ENCODE results near the gene OTOGL.

OTOGL gene

GRCh38 chr12:80176706-80177105, 77.4 kb downstream of the OTOGL start:
- in situ Hi-C loops (cut with HindIII; ENCODE audit: low sequenced_read_pairs): loop anchor here (5.0 kb wide), 1 partner anchor 74 kb away; no protein-coding TSS in a partner anchor

GRCh38 chr12:80178846-80179245, 79.5 kb downstream of the OTOGL start:
- in situ Hi-C loops (cut with HindIII; ENCODE audit: low sequenced_read_pairs): loop anchor here (5.0 kb wide), 1 partner anchor 77 kb away; no protein-coding TSS in a partner anchor

DNA sequence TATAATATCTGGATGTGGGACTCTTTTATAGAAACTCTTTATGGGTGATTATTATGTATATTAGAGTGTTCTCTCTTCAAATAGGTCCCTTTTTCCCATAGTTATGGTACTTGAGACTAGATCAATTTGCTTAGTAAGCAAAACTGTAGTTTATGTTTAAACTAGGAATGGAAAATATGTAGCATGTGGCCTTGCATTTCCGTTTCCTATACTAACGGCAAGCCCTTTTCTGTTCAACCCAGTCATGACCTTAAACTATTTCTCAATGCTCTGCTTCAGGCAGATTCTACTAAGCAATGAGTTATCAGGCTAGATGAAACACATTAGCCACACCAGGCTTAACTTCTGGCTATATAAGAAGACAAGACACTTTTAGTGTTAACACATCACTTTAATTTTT, 84.6 kb downstream of the OTOGL start:
- in situ Hi-C loops (cut with HindIII; ENCODE audit: low sequenced_read_pairs): no loop called here

- in situ Hi-C loops (cut with HindIII; ENCODE audit: low sequenced_read_pairs): no loop called here
These were observed 85.6 kb downstream of the OTOGL start for GRCh38 chr12:80184926-80185325.

GRCh38 chr12:80186727-80187217, 87.4 kb downstream of the OTOGL start:
- in situ Hi-C loops (cut with HindIII; ENCODE audit: low sequenced_read_pairs): no loop called here

DNA sequence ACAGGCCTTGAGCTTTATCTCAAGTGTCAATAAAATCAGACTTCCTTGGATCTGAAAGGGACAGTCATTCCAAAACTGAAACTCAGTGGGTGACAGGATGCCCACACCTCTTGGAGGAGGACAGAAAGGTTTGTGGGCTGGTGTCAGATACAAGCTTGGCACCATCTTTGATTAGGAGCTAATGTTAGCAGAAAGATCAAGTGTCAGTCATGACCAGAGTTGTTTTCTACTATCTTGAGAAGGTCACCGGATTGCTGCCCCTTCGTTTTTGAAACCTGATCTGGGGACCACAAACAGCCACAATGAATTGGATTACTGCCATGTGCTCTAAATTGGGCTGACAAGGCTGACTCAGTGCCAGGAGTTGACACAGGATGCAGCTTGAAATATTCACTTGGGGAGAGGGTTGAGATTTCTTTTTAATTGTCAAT, 88.3 kb downstream of the OTOGL start:
- in situ Hi-C loops (cut with HindIII; ENCODE audit: low sequenced_read_pairs): no loop called here

DNA sequence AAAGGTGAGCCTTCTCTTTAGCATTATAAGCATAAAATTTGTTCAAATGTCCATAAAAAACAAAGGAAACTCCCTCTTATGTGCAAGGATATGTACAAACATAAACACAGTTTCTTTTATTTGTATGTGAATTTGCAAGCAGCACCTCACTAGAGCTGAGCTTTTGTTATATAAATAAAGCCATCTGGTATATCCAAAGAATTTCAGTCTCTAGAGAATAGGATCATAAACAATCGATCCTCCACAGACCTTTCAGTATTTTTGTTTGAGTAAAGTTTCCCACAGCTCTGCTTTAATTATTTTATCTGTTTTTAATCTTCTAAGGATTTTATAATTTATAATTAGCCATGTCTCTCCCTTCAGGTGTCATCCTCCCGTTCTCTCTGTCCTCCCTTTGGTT, 89.2 kb downstream of the OTOGL start:
- in situ Hi-C loops (cut with HindIII; ENCODE audit: low sequenced_read_pairs): no loop called here

- in situ Hi-C loops (cut with HindIII; ENCODE audit: low sequenced_read_pairs): no loop called here
These were observed 89.9 kb downstream of the OTOGL start for GRCh38 chr12:80189241-80189640.

DNA sequence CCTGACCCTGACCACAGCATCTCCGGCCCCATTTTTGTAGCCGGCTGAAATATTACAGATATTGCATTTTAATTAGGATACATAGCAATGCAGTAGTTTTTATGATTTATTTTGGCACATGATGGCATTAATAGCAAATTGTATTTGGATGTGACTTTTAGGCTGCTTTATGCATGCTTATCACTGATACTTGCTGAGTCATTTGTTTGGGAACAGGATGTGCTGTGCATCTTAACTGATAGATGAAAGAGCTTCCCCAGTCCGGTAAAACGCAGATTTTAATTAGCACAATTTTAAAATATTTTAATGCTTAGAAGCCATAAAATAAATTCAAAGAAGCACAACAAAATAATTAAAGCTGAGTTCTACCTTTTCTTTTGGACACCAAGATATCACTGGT, 90.7 kb downstream of the OTOGL start:
- in situ Hi-C loops (cut with HindIII; ENCODE audit: low sequenced_read_pairs): no loop called here

- in situ Hi-C loops (cut with HindIII; ENCODE audit: low sequenced_read_pairs): no loop called here
These were observed 92.8 kb downstream of the OTOGL start for GRCh38 chr12:80192087-80192486.

DNA sequence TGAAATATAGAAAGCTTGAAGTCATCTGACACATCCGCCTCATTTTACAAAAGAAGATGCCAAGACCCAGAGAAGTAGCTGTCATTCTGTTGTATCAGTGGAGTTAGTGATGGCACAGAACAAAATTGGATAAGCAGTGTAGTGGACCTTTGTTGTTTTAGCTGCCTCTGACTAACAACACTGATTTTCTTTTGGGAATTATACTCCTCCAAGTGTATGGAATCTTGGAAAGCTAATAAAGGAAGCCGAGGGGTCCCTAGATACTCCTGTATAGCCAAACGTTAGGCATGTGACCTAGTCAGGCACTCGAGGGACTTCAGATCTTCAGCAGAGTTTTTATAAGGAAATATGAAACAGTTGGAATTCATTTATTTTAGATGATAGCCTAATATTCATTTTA, 94.5 kb downstream of the OTOGL start:
- in situ Hi-C loops (cut with HindIII; ENCODE audit: low sequenced_read_pairs): no loop called here

- in situ Hi-C loops (cut with HindIII; ENCODE audit: low sequenced_read_pairs): no loop called here
These were observed 95.9 kb downstream of the OTOGL start for GRCh38 chr12:80195074-80195726.

DNA sequence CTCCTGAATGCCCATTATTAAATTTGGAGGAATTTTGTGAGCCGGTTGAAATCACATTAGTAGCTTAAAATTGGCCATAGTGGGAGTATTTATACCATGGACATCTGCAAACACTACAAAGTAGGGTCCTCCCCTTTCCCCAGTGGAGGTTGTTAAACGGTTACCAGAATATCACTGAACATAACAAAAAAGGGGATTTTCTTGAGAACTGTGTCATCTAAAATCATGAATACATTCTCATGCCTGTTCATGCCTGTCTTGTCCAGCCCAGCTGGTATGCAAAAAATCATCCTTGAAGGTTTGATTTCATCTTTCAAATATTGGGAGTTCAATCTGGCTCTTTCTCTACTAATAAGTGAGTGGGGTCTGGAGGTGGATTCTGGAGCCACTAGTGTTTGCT, 96.4 kb downstream of the OTOGL start:
- in situ Hi-C loops (cut with HindIII; ENCODE audit: low sequenced_read_pairs): no loop called here

- in situ Hi-C loops (cut with HindIII; ENCODE audit: low sequenced_read_pairs): no loop called here
These were observed 97.1 kb downstream of the OTOGL start for GRCh38 chr12:80196419-80196818.

DNA sequence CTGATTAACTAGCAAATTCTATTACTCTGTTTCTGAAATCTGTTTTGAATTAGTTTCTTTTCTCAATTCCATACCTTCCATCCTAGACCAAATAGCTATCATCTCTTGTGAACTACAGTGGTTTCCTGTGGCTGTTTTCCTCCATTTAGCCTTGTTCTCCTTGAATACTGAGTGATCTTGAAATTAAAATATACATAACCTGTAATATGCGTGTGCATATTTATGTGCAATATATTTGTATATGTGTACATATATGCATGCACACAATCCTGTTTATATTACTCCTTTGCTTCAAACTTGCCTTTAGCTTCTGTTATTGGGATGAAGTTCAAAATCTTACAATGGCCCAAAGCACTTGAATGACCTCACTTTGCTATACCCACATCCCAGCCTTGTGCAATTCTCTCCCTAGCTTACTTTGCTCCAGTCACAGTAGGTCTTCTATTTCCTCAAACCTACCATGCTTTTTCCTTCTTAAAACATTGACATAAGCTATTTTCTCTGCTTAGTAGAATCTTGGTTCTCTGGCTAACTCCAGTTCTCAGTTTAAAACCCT, 99.5 kb downstream of the OTOGL start:
- in situ Hi-C loops (cut with HindIII; ENCODE audit: low sequenced_read_pairs): no loop called here

GRCh38 chr12:80199931-80200330, 100.6 kb downstream of the OTOGL start:
- in situ Hi-C loops (cut with HindIII; ENCODE audit: low sequenced_read_pairs): loop anchor here (5.0 kb wide), 1 partner anchor 77 kb away; no protein-coding TSS in a partner anchor

DNA sequence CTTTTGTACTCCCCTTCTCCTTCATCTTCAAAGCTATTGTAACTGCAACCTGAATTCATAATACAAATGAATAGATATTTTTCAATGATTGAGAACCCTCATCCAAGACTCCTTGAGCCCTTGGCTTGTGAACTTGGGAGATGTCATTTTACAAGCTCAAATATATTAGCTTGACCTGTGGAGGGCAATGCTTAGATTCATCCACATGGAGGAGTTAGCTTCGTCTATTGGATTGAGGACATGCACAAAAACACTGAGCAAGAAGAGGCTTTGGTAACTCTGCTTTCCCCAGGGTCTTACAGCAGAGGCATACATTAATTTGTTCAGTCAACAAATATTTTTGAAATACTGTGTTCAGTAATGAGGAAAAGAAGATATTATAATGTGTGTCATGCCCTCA, 101.1 kb downstream of the OTOGL start:
- in situ Hi-C loops (cut with HindIII; ENCODE audit: low sequenced_read_pairs): loop anchor here (5.0 kb wide), 1 partner anchor 77 kb away; no protein-coding TSS in a partner anchor

DNA sequence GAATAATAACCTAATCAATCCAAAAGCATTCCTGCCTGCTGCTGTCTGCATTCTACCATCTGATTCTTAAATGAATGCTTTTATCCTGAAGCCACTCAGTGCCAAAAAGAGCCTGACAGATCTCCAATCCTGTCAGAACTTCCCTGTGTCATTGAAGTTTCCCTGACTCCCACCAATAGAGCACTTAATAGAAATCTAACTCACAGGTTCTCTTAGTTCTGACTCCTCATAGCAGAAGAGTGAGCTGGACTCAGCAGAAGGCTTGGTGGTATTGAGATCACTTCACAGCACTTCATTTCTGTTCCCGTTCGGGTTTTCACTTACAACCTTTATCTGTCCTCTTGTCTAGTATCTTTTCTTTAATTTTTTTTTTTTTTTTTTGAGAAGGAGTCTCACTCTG, 102.6 kb downstream of the OTOGL start:
- in situ Hi-C loops (cut with HindIII; ENCODE audit: low sequenced_read_pairs): loop anchor here (5.0 kb wide), 1 partner anchor 75 kb away; no protein-coding TSS in a partner anchor

DNA sequence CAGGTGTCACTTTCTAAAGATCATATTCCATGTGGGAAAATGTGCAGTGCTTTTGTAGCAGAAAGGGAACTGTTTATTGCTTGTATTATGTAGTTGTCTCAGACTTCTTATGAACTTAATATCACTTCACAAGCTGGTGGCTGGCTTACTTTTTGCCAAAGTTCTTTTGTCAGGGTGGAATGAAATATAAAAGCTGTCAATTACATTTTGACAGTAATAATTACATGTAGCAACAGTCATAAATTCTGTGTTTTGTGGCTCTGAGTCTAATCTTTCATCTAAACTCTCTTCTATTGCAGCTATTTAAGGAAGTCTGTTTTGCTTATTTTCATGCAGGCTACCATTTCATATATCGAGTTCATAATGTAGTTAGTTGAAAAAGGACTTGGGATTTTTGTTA, 106.6 kb downstream of the OTOGL start:
- in situ Hi-C loops (cut with HindIII; ENCODE audit: low sequenced_read_pairs): no loop called here

- in situ Hi-C loops (cut with HindIII; ENCODE audit: low sequenced_read_pairs): no loop called here
These were observed 108.7 kb downstream of the OTOGL start for GRCh38 chr12:80208071-80208470.

DNA sequence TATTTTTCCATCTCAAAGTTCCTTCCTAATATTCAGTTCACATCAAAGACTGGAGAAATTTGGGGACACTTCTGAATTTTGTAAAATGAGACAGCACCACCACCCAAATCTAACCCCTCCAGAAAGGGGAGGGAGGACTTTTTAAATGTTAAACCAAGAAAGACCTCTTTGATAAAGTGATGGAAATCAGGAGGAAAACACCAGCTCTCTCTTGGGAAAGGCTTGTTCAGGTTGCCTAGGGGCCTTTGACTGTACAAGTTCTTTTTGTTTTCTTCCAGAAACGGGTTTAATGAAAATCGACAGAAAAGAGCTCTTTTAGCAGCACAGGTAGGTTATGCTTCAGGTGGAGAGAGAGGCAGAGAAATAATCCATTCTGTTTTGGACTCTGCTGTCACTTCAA, 112.3 kb downstream of the OTOGL start:
- in situ Hi-C loops (cut with HindIII; ENCODE audit: low sequenced_read_pairs): no loop called here

GRCh38 chr12:80212938-80213645, 113.8 kb downstream of the OTOGL start:
- in situ Hi-C loops (cut with HindIII; ENCODE audit: low sequenced_read_pairs): no loop called here
